ENCODE data around the gene MYOG.

GRCh38 chr1:203124546-203125317 is 38.9 kb upstream of the MYOG start:
- no peak for TF ChIP-seq HDAC6 (IDR thresholded peaks at IDR 0.05; ENCODE audit: unreplicated experiment)
- TF ChIP-seq, protein P1, sequence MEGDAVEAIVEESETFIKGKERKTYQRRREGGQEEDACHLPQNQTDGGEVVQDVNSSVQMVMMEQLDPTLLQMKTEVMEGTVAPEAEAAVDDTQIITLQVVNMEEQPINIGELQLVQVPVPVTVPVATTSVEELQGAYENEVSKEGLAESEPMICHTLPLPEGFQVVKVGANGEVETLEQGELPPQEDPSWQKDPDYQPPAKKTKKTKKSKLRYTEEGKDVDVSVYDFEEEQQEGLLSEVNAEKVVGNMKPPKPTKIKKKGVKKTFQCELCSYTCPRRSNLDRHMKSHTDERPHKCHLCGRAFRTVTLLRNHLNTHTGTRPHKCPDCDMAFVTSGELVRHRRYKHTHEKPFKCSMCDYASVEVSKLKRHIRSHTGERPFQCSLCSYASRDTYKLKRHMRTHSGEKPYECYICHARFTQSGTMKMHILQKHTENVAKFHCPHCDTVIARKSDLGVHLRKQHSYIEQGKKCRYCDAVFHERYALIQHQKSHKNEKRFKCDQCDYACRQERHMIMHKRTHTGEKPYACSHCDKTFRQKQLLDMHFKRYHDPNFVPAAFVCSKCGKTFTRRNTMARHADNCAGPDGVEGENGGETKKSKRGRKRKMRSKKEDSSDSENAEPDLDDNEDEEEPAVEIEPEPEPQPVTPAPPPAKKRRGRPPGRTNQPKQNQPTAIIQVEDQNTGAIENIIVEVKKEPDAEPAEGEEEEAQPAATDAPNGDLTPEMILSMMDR (IDR thresholded peaks at IDR 0.05 in 2 of 3, conservative IDR thresholded peaks at IDR 0.05 in 1 of 3; ENCODE audit: control insufficient read depth in 2 of 3, extremely low read depth in 1 of 3, insufficient read depth in 1 of 3, low read depth in 3 of 3, low read length in 3 of 3): no peak
- TF ChIP-seq TAF1 (IDR thresholded peaks at IDR 0.05; ENCODE audit: borderline replicate concordance, low read depth, low read length): no peak
- TF ChIP-seq, protein P2, sequence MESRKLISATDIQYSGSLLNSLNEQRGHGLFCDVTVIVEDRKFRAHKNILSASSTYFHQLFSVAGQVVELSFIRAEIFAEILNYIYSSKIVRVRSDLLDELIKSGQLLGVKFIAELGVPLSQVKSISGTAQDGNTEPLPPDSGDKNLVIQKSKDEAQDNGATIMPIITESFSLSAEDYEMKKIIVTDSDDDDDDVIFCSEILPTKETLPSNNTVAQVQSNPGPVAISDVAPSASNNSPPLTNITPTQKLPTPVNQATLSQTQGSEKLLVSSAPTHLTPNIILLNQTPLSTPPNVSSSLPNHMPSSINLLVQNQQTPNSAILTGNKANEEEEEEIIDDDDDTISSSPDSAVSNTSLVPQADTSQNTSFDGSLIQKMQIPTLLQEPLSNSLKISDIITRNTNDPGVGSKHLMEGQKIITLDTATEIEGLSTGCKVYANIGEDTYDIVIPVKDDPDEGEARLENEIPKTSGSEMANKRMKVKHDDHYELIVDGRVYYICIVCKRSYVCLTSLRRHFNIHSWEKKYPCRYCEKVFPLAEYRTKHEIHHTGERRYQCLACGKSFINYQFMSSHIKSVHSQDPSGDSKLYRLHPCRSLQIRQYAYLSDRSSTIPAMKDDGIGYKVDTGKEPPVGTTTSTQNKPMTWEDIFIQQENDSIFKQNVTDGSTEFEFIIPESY (IDR thresholded peaks at IDR 0.05): no peak
- no peak for TF ChIP-seq HDAC2 (IDR thresholded peaks at IDR 0.05)
- TF ChIP-seq KDM1A (IDR thresholded peaks at IDR 0.05; ENCODE audit: borderline replicate concordance): no peak
- TF ChIP-seq TCF12 (IDR thresholded peaks at IDR 0.05; ENCODE audit: low read depth, low read length): no peak
- no peak for TF ChIP-seq MXI1 (IDR thresholded peaks at IDR 0.05; ENCODE audit: low read depth, low read length)
- no peak for TF ChIP-seq NRF1 (conservative IDR thresholded peaks at IDR 0.05; ENCODE audit: low read depth, low read length)
- no peak for TF ChIP-seq EGR1 (IDR thresholded peaks at IDR 0.05; ENCODE audit: borderline replicate concordance in 1 of 2, low read depth in 2 of 2, low read length in 2 of 2)
- TF ChIP-seq ZNF207 (IDR thresholded peaks at IDR 0.05; ENCODE audit: borderline replicate concordance): no peak
- TF ChIP-seq BHLHE40 (IDR thresholded peaks at IDR 0.05; ENCODE audit: borderline replicate concordance in 1 of 2, low read depth in 2 of 2, low read length in 1 of 2): no peak
- TF ChIP-seq BRCA1 (IDR thresholded peaks at IDR 0.05; ENCODE audit: low read depth, low read length): no peak
- no peak for TF ChIP-seq CHD4 (IDR thresholded peaks at IDR 0.05)
